ENCODE results near the gene ERMAP.
"Not testable (repeated sequence)": the region's sequence is repeated elsewhere in the genome, so short reads cannot be mapped to it uniquely, and the experiment has no call there.

The ERMAP gene

DNA sequence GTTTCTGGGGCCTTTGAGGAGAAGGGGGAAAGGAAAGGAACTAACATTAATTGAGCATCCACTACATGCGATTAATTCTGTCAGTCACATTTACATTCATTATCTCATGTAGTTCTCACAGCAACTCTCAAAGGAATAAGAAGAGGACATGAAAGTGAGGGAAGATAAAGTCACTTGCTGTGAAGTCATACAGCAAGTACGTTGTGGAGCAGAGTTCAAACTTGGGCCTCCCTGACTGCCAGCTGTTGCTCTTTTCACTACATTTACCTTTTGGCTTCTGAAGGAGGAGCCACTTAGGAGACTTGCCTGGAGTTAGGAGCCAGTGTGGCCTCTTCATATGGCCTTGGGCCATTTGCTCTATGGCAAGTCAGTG is 35.7 kb downstream of the ERMAP start:
- TF ChIP-seq, protein P1, sequence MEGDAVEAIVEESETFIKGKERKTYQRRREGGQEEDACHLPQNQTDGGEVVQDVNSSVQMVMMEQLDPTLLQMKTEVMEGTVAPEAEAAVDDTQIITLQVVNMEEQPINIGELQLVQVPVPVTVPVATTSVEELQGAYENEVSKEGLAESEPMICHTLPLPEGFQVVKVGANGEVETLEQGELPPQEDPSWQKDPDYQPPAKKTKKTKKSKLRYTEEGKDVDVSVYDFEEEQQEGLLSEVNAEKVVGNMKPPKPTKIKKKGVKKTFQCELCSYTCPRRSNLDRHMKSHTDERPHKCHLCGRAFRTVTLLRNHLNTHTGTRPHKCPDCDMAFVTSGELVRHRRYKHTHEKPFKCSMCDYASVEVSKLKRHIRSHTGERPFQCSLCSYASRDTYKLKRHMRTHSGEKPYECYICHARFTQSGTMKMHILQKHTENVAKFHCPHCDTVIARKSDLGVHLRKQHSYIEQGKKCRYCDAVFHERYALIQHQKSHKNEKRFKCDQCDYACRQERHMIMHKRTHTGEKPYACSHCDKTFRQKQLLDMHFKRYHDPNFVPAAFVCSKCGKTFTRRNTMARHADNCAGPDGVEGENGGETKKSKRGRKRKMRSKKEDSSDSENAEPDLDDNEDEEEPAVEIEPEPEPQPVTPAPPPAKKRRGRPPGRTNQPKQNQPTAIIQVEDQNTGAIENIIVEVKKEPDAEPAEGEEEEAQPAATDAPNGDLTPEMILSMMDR (IDR thresholded peaks at IDR 0.05; ENCODE audit: insufficient read depth, low read depth, low read length, missing control alignments), result no peak
- no peak for DNase-seq (ENCODE audit: low read depth)
- H3K4me3 ChIP-seq (ENCODE audit: low read depth, low read length), result no peak overlapping the region

- DNase-seq (ENCODE audit: low read depth), result no peak
- no peak overlapping the region for H3K4me3 ChIP-seq (ENCODE audit: low read depth, low read length)
- TF ChIP-seq, protein P1 (IDR thresholded peaks at IDR 0.05; ENCODE audit: insufficient read depth, low read depth, low read length, missing control alignments), result no peak
Observed at GRCh38 chr1:42853116-42853884, 36.4 kb downstream of the ERMAP start.

- not testable (repeated sequence) for DNase-seq (ENCODE audit: low read depth); H3K4me3 ChIP-seq (ENCODE audit: low read depth, low read length)
Observed at GRCh38 chr1:42856554-42856953, 39.6 kb downstream of the ERMAP start.

DNA sequence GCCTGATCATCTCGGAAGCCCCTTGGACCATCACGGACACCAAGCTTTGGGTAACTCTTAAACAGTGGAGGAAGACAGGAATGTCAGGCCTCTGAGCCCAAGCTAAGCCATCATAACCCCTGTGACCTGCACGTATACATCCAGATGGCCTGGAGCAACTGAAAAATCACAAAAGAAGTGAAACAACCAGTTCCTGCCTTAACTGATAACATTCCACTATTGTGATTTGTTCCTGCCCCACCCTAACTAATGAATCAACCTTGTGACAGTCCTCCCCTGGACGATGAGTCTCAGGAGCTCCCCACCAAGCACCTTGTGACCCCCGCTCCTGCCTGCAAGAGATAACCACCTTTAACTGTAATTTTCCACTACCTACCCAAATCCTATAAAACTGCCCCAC is 42.4 kb downstream of the ERMAP start:
- H3K4me3 ChIP-seq (ENCODE audit: low read depth, low read length); DNase-seq (ENCODE audit: low read depth): not testable (repeated sequence)

DNA sequence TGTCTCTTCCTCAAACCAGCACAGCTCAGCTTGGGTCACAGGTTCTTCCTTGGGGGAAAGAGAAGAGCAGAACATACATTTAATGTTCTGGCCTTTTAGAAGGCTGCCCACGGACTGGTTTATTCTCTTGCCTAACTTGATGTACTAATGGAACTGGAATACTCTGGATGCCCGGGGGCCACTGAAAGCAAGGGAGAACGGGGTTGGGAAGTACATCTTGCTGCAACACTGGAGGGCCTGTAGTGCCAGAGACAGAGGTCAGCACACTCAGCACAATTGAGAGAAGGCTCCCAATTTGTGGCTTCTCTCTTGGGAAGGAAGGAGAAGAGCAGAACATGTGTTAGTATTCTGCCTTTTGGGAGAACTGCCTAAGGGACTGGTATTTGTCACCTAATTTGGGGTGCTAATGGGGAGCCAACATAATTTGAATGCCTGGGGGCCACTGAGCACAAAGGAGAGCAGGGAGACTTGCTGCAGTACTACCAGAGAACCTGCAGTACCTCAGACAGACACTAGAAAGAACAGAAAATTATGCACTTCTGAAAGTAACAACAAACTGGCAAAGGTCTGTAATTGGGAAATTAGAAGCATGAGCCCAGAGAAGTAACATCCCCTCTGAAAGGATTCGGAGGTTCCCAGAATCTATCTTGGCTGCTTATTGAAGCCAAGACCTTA is 43.6 kb downstream of the ERMAP start:
- DNase-seq (ENCODE audit: low read depth), result no peak
- TF ChIP-seq, protein P1 (IDR thresholded peaks at IDR 0.05; ENCODE audit: insufficient read depth, low read depth, low read length, missing control alignments), result no peak
- H3K4me3 ChIP-seq (ENCODE audit: low read depth, low read length), result no peak overlapping the region

DNA sequence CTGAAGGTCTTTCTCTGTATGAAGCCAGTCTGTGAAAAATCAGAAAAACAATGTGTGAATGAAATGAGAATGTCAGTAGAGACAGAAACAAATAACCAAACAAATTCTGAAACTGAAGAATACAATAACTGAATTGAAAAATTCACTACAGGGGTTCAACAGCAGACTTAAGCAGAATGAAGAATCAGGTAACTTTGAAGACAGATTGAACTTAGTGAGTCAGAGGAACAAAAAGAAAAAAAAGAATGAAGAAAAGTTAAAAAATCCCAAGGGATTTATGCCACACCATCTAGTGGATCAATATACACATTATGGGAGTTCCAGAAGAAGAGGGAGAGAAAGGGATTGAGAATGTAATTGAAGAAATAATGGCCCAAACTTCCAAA is 44.1 kb downstream of the ERMAP start:
- no peak overlapping the region for H3K4me3 ChIP-seq (ENCODE audit: low read depth, low read length)
- DNase-seq (ENCODE audit: low read depth), result no peak
- TF ChIP-seq, protein P1 (IDR thresholded peaks at IDR 0.05; ENCODE audit: insufficient read depth, low read depth, low read length, missing control alignments), result no peak

- no peak for DNase-seq (ENCODE audit: low read depth)
- TF ChIP-seq, protein P1 (IDR thresholded peaks at IDR 0.05; ENCODE audit: insufficient read depth, low read depth, low read length, missing control alignments), result no peak
Observed at GRCh38 chr1:42866549-42866948, 49.6 kb downstream of the ERMAP start.

DNA sequence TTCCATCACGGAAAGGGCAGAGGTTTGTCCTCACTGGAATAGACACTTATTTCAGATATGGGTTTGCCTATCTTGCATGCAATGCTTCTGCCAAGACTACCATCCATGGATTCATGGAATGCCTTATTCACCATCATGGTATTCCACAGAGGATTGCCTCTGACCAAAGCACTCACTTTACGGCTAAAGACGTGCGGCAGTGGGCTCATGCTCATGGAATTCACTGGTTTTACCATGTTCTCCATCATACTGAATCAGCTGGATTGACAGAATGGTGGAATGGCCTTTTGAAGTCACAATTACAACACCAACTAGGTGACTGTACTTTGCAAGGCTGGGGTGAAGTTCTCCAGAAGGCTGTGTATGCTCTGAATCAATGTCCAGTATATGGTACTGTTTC is 51.5 kb downstream of the ERMAP start:
- H3K4me3 ChIP-seq (ENCODE audit: low read depth, low read length); DNase-seq (ENCODE audit: low read depth): not testable (repeated sequence)

More at GRCh38 chr1:42866549-42866948, 49.6 kb downstream of the ERMAP start:
- no peak overlapping the region for H3K4me3 ChIP-seq (ENCODE audit: low read depth, low read length)

GRCh38 chr1:42869254-42869653 is 52.3 kb downstream of the ERMAP start:
- not testable (repeated sequence) for H3K4me3 ChIP-seq (ENCODE audit: low read depth, low read length); DNase-seq (ENCODE audit: low read depth)

DNA sequence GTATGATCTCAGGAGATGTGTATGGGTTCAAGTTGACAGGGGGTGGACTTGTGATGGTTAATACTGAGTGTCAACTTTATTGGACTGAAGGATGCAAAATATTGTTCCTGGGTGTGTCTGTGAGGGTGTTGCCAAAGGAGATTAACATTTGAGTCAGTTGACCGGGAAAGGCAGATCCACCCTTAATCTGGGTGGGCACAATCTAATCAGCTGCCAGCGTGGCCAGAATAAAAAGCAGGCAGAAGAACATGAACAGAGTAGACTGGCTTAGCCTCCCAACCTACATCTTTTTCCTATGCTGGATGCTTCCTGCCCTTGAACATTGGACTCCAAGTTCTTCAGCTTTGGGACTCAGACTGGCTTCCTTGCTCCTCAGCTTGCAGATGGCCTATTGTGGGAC is 52.8 kb downstream of the ERMAP start:
- not testable (repeated sequence) for H3K4me3 ChIP-seq (ENCODE audit: low read depth, low read length); DNase-seq (ENCODE audit: low read depth)

GRCh38 chr1:42873108-42873507 is 56.2 kb downstream of the ERMAP start:
- DNase-seq (ENCODE audit: low read depth); H3K4me3 ChIP-seq (ENCODE audit: low read depth, low read length): not testable (repeated sequence)
